ENCODE data around the gene ZNF136. TPM values are rescaled to one million over a fixed set of nuclear protein-coding genes. Genes with fewer than 3 reads are reported as not detected.

ZNF136 gene
- total and polyA plus RNA-seq, 10 of the 15 experiments (the other 5 are each of a cell fraction or from before 2014, with no cell fraction given) = 2.8 to 7.8 (median 6.7) TPM

DNA sequence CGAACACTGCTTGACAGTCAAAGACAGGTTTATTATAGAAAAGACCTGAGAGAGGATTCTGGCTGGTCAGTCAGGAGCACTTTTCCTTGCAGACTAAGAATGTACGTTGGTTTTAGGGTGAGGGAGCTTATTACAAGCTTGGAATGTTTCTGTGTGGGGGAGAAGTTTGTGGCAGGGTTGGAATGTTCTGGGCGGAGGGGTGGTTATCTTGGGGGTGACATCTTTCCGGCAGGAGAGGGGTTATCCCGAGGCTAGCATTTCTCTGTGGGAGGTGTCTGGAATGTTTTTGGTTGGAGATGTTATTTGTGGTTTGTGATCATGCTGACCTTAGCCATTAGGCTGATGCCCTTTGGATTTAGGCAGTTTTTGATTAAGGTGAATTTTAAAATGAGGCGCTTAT lies 61.8 kb downstream of the ZNF136 start:
- no TSS peak for BruUV-seq (replicated peaks)
- TF ChIP-seq CHD4 (IDR thresholded peaks at IDR 0.05) (no peak), SRF (IDR thresholded peaks at IDR 0.05; ENCODE audit: low read depth in 2 of 2, low read length in 2 of 2) (no peak), SREBF1 (IDR thresholded peaks at IDR 0.05; ENCODE audit: low read length) (no peak), ZNF24 (IDR thresholded peaks at IDR 0.05) (no peak), NFXL1 (IDR thresholded peaks at IDR 0.05; ENCODE audit: borderline replicate concordance) (no peak), BCL11A (IDR thresholded peaks at IDR 0.05; ENCODE audit: low read depth, low read length) (no peak), TCF7 (IDR thresholded peaks at IDR 0.05; ENCODE audit: borderline replicate concordance) (no peak), BACH1 (IDR thresholded peaks at IDR 0.05; ENCODE audit: borderline replicate concordance) (no peak), POLR2AphosphoS2 (IDR thresholded peaks at IDR 0.05; ENCODE audit: low read depth, low read length) (no peak), ZNF384 (IDR thresholded peaks at IDR 0.05; ENCODE audit: borderline replicate concordance, low read depth, low read length) (no peak), IKZF1 (conservative IDR thresholded peaks at IDR 0.05) (no peak), IRF4 (IDR thresholded peaks at IDR 0.05; ENCODE audit: low read depth, low read length) (no peak)
- TF ChIP-seq, protein P1, sequence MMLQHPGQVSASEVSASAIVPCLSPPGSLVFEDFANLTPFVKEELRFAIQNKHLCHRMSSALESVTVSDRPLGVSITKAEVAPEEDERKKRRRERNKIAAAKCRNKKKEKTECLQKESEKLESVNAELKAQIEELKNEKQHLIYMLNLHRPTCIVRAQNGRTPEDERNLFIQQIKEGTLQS (IDR thresholded peaks at IDR 0.05; ENCODE audit: borderline replicate concordance, extremely low read depth, low read depth, low read length) = no peak
- TF ChIP-seq, protein P2, sequence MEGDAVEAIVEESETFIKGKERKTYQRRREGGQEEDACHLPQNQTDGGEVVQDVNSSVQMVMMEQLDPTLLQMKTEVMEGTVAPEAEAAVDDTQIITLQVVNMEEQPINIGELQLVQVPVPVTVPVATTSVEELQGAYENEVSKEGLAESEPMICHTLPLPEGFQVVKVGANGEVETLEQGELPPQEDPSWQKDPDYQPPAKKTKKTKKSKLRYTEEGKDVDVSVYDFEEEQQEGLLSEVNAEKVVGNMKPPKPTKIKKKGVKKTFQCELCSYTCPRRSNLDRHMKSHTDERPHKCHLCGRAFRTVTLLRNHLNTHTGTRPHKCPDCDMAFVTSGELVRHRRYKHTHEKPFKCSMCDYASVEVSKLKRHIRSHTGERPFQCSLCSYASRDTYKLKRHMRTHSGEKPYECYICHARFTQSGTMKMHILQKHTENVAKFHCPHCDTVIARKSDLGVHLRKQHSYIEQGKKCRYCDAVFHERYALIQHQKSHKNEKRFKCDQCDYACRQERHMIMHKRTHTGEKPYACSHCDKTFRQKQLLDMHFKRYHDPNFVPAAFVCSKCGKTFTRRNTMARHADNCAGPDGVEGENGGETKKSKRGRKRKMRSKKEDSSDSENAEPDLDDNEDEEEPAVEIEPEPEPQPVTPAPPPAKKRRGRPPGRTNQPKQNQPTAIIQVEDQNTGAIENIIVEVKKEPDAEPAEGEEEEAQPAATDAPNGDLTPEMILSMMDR (IDR thresholded peaks at IDR 0.05 in 2 of 3, conservative IDR thresholded peaks at IDR 0.05 in 1 of 3; ENCODE audit: control insufficient read depth in 2 of 3, extremely low read depth in 1 of 3, insufficient read depth in 1 of 3, low read depth in 3 of 3, low read length in 3 of 3) = no peak
- POLR2A ChIA-PET = no interaction called here

More for the DNA sequence above, 61.8 kb downstream of the ZNF136 start:
- Histone ChIP-seq H3K4me1 (ENCODE audit: control insufficient read depth, insufficient read depth, low read length) (no peaks in the 10 kb centered on the region), H3K9me3 (replicated peaks; ENCODE audit: control insufficient read depth, insufficient read depth, low read length) (peaks cover 2% of the 10 kb centered on the region; the same call in 2 of the 3 replicates), H3K79me2 (ENCODE audit: control insufficient read depth, insufficient read depth, low read length) (no peaks in the 10 kb centered on the region), H3K36me3 (ENCODE audit: control insufficient read depth in 2 of 2, insufficient read depth in 2 of 2, low read length in 1 of 2) (no peaks in the 10 kb centered on the region), H3K27me3 (replicated peaks in 1 of 2; ENCODE audit: control insufficient read depth in 2 of 2, insufficient read depth in 2 of 2, low read length in 1 of 2) (no peaks in the 10 kb centered on the region), H3K4me3 (no peak overlapping the region), H3K4me2 (ENCODE audit: control insufficient read depth, insufficient read depth) (no peak overlapping the region), H4K20me1 (ENCODE audit: control insufficient read depth, insufficient read depth) (no peaks in the 10 kb centered on the region), H2AFZ (ENCODE audit: control insufficient read depth, low read depth, low read length) (no peak overlapping the region), H3K27ac (ENCODE audit: control insufficient read depth, insufficient read depth) (no peak overlapping the region), H3K9ac (ENCODE audit: control insufficient read depth, insufficient read depth, low read length) (no peak overlapping the region)
- CTCF ChIA-PET = no interaction called here
- intact Hi-C loops (cut with micrococcal nuclease; ENCODE audit: unreplicated experiment) (no loop called here), in situ Hi-C loops (cut with MboI) (no loop called here)
- 93% methylated on average over 6 of the region's 6 CpGs for WGBS (ENCODE audit: insufficient coverage, insufficient replicate concordance, low lambda C conversion rate, missing lambda C conversion rate)
- FAIRE-seq = no peak
- DNase-seq (ENCODE audit: low read depth, low spot score) = no peak
- RAD21 ChIA-PET (ENCODE audit: unreplicated experiment) = no interaction called here
- no peak for ATAC-seq
- SMC1A ChIA-PET (ENCODE audit: uncharacterized antibody, unreplicated experiment) = no interaction called here
